Activated T-cell treated with anti-CD3 and anti-CD28 coated beads, Interleukin-2, amount 50 U/mL, for 48 hours (primary cell): ENCODE measurements around the gene WFDC10A.
"Not testable (repeated sequence)": the region's sequence is repeated elsewhere in the genome, so short reads cannot be mapped to it uniquely, and the experiment has no call there.

Experiments used
- DNase-seq, 2 experiments: peaks; one replicate each; pipeline ENCODE4 v3.0.0-alpha.2; 2020

WFDC10A gene

GRCh38 chr20:45629496-45630100 is at the start of gene WFDC10A:
Gene WFDC10A, plus strand, starts transcription at chr20:45629739. Its CDS starts 75 bp downstream, at chr20:45629814.
- DNase-seq, result peak; percentile 34 to 39

- DNase-seq, result no peak
Measured at GRCh38 chr20:45581702-45582101, 47.8 kb upstream of the WFDC10A start.

- no peak for DNase-seq
Measured at GRCh38 chr20:45583502-45583901, 46.0 kb upstream of the WFDC10A start.

- DNase-seq, result not testable (repeated sequence)
Measured at GRCh38 chr20:45584294-45584693, 45.2 kb upstream of the WFDC10A start.

- not testable (repeated sequence) for DNase-seq
Measured at GRCh38 chr20:45585986-45586385, 43.6 kb upstream of the WFDC10A start.

GRCh38 chr20:45588800-45589199 is 40.7 kb upstream of the WFDC10A start:
- DNase-seq, result no peak

GRCh38 chr20:45589725-45590124 is 39.8 kb upstream of the WFDC10A start:
- DNase-seq, result no peak

GRCh38 chr20:45592574-45593189 is 36.9 kb upstream of the WFDC10A start:
- peak in 1 of 2 experiments; percentile 18 for DNase-seq

- DNase-seq, result no peak
Measured at GRCh38 chr20:45593498-45593897, 36.0 kb upstream of the WFDC10A start.

- DNase-seq, result no peak
Measured at GRCh38 chr20:45595235-45595634, 34.3 kb upstream of the WFDC10A start.

- DNase-seq, result no peak
Measured at GRCh38 chr20:45607810-45608209, 21.7 kb upstream of the WFDC10A start.

GRCh38 chr20:45611054-45611453 is 18.5 kb upstream of the WFDC10A start:
- peak; percentile 70 to 72 for DNase-seq

GRCh38 chr20:45612314-45612713 is 17.2 kb upstream of the WFDC10A start:
- DNase-seq, result no peak

- no peak for DNase-seq
Measured at GRCh38 chr20:45617591-45617990, 11.9 kb upstream of the WFDC10A start.

- no peak for DNase-seq
Measured at GRCh38 chr20:45621593-45621992, 7.9 kb upstream of the WFDC10A start.

- DNase-seq, result no peak
Measured at GRCh38 chr20:45626540-45626939, 3.0 kb upstream of the WFDC10A start.

- DNase-seq, result no peak
Measured at GRCh38 chr20:45630371-45630770, 832 bp downstream of the WFDC10A start.

GRCh38 chr20:45631184-45631583 is 1.6 kb downstream of the WFDC10A start, which contains the start of gene WFDC9:
Gene WFDC9, minus strand, starts transcription at chr20:45631284. Its CDS starts 21,103 bp downstream, at chr20:45610181.
- no peak for DNase-seq

GRCh38 chr20:45636513-45636912 is 7.0 kb downstream of the WFDC10A start:
- DNase-seq, result no peak

GRCh38 chr20:45639687-45640086 is 10.1 kb downstream of the WFDC10A start:
- DNase-seq, result no peak

GRCh38 chr20:45641076-45641475 is 11.5 kb downstream of the WFDC10A start:
- not testable (repeated sequence) for DNase-seq

GRCh38 chr20:45645869-45646268 is 16.3 kb downstream of the WFDC10A start:
- DNase-seq, result not testable (repeated sequence)

GRCh38 chr20:45646875-45647274 is 17.3 kb downstream of the WFDC10A start:
- DNase-seq, result no peak

GRCh38 chr20:45647441-45648050 is 18.0 kb downstream of the WFDC10A start:
- no peak for DNase-seq
